Heart right ventricle (tissue), 16 donors: ENCODE results near the gene SFXN5. TPM values are rescaled to one million over a fixed set of nuclear protein-coding genes. Genes with fewer than 3 reads are reported as not detected.

Experiments
- ATAC-seq, 8 donors: fragments of 200-7000 bp; cut with Tn5 transposase; one replicate each; pipeline ENCODE4 v1.9.1; 2020; ENCODE audit warnings: mild to moderate bottlenecking in 8 of 8, moderate library complexity in 8 of 8, moderate number of reproducible peaks in 1 of 8
- DNase-seq, 2 donors: peaks; one replicate each; pipeline ENCODE4 v3.0.0-alpha.2; 2020
- H3K27ac ChIP-seq, 10 donors: fragments of 200-600 bp; sonication (generic) in 2 of 10; one replicate each; pipeline versions ENCODE4 v1.5.0 to v1.8.0; 2020 to 2022; ENCODE audit warnings: mild to moderate bottlenecking in 3 of 10
- H3K27me3 ChIP-seq, 7 donors: fragments of 200-600 bp; one replicate each; pipeline ENCODE4 v1.8.0; 2021 to 2022; ENCODE audit warnings: mild to moderate bottlenecking in 2 of 7
- H3K36me3 ChIP-seq, 9 donors: fragments of 200-600 bp; sonication (generic) in 1 of 9; one replicate each; pipeline versions ENCODE4 v1.5.0 to v1.8.0; 2020 to 2022; ENCODE audit warnings: mild to moderate bottlenecking in 2 of 9
- H3K4me1 ChIP-seq, 9 donors: fragments of 200-600 bp; sonication (generic) in 1 of 9; one replicate each; pipeline versions ENCODE4 v1.5.0 to v1.8.0; 2020 to 2022; ENCODE audit warnings: mild to moderate bottlenecking in 4 of 9
- H3K4me3 ChIP-seq, 10 donors: fragments of 200-600 bp; sonication (generic) in 2 of 10; one replicate each; pipeline versions ENCODE4 v1.5.0 to v1.8.0; 2020 to 2022; ENCODE audit warnings: mild to moderate bottlenecking in 7 of 10, moderate library complexity in 2 of 10
- H3K9me3 ChIP-seq, 11 donors: fragments of 200-600 bp in 10 of 11; sonication (generic) in 2 of 11; one replicate each; pipeline versions ENCODE4 v1.5.0 to v1.8.0; 2013 to 2022; ENCODE audit warnings: mild to moderate bottlenecking in 2 of 11, control low read depth in 1 of 11, moderate library complexity in 1 of 11
- CTCF ChIP-seq, 9 donors: fragments of 200-600 bp; sonication (generic) in 2 of 9; IDR thresholded peaks; one replicate each; pipeline versions ENCODE4 v1.5.0 to v1.8.0; 2021 to 2022; ENCODE audit warnings: antibody characterized with exemption in 9 of 9, mild to moderate bottlenecking in 5 of 9, moderate library complexity in 1 of 9
- WGBS, 2 donors: extraction: QIAGEN DNeasy Blood & Tissue Kit; methylation state at CpG; one replicate each; pipeline ENCODE4 v1.1.7; 2013; ENCODE audit warnings: inconsistent platforms in 1 of 2; 5-methylcytosine and 5-hydroxymethylcytosine counted together
- intact Hi-C, 10 donors: fragments of 100-400 bp; cut with DNase I; formaldehyde crosslinking; loops; one replicate each; pipeline versions ENCODE4 v1.11.1 to v1.14.2; 2022
- polyA plus RNA-seq, 2 donors: library from polyadenylated mRNA; stranded (reverse); fragments of 200-250 nt; gene quantifications; one replicate each; pipeline ENCODE4 v1.2.3, GENCODE V29; 2013
- total RNA-seq, 10 donors: library from RNA; stranded (reverse); fragmentation: NEBNext Ultra II Directional in 3 of 10; extraction: Animal tissue kit (Norgen Biotek cat#: 25700) in 3 of 10; gene quantifications; one replicate each; pipeline versions ENCODE4 v1.2.1 to v1.2.4, GENCODE V29; 2021 to 2023
- donor health status: Arrhythmogenic right ventricular cardiomyopathy.
- donor health status: ischemic (EF 13 %, LVEDD 7.1; RV severe dilation, severe dysfunction).
- donor health status: healthy with polysubstance abuse.
- donor health status: DM: no; HTN: yes; CAD: no.
- donor health status: DM: no; HTN: no; CAD: no.
- donor health status: ischemic (EF 25% LVEDD 6.9; RV normal size, moderate dysfunction).
- donor health status: ischemic (EF 25% LVEDD 5.7; RV mildly dilated, moderate dysfunction).
- donor health status: healthy.
- donor health status: DM: yes; HTN: yes; CAD: no.
- donor health status: Ischemic cardiomyopathy.
- donor health status: ischemic (EF 35%, LVEDD 5.7; RV mildly dilated, moderate dysfunction).
- donor health status: nonischemic (EF 11% LVEDD 7.7; RV severe dilation, severe dysfunction).
- donor health status: DM: yes; HTN: yes; CAD: no.
- donor health status: PGD.
- donor health status: ischemic (EF 29% LVEDD 5.4; RV normal size, mild dysfunction).
- donor health status: nonischemic (EF 23%, LVEDD 6.1; RV moderate dilation, normal function).

The SFXN5 gene
- total and polyA plus RNA-seq, 12 donors: 4.4 to 11.8 (median 9.7) TPM

DNA sequence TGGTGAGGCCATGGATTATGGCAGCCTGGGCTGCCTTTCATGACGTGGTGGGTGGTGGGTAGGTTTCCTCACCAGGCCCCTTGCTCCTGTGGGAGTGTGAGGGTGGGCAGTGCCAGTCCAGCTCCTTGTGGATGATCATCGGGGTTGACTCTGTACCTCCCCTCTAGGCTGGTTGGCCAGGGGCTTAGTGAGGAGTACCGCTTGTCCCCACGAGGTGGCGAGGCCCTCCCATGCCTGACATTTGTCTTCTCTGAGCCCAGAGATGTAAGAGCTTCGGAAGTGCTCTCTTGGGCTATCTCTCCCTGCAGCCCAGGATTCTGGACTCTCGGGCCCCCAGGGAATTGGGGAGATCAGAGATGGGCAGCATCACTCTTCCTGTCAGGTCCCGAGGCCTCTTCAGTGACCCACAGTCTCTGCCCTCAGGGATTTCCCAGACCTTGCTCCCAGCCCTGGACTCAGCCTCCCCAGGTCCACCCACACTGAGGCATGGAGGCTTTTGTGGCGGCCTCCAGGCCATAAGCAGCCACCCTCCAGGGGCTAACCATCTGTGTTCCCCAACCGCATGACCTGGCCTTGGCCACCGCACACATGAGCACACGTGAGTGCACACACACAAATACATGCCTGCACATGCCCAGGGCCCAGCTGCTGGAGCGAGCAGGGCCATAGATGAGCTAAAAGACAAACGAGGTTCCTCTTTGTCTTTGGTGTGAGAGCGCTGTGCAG lies 177.8 kb downstream of the SFXN5 start:
- Histone ChIP-seq H3K27ac (no peak overlapping the region), H3K9me3 (no peaks in the 10 kb centered on the region), H3K27me3 (peaks cover 0 to 44% (median 24%) of the 10 kb centered on the region in 7 donors), H3K36me3 (peaks cover 0 to 35% (median 0%) of the 10 kb centered on the region in 9 donors), H3K4me1 (peaks cover 5 to 42% (median 22%) of the 10 kb centered on the region in 9 donors), H3K4me3 (no peak overlapping the region)
- peak; percentile 54 to 87 (median 76) for ATAC-seq
- intact Hi-C loops: loop anchor here (2.0 to 10.0 kb wide), 11 partner anchors 79 to 284 kb away; partner anchors contain the start of gene SFXN5 (in 4 of the 10)
- peak; percentile 44 to 51 for DNase-seq
- TF ChIP-seq CTCF (IDR thresholded peaks at IDR 0.05): peak; percentile 34 to 72 (median 65)
- WGBS, 2 donors: 43 to 48% methylated on average over 15 of the region's 15 CpGs

GRCh38 chr2:72892506-72893173 lies 178.9 kb downstream of the SFXN5 start:
- peaks cover 12 to 53% (median 32%) of the 10 kb centered on the region in 9 donors for H3K4me1 ChIP-seq
- H3K27ac ChIP-seq: no peak overlapping the region
- peak; percentile 67 to 89 (median 78) for ATAC-seq
- intact Hi-C loops: loop anchor here (1.0 to 10.0 kb wide), 12 partner anchors 80 to 285 kb away; partner anchors contain the start of gene SFXN5 (in 4 of the 10)
- WGBS, 2 donors: 10 to 22% methylated on average over 11 of the region's 11 CpGs
- peaks cover 0 to 35% (median 0%) of the 10 kb centered on the region in 9 donors for H3K36me3 ChIP-seq
- no peak overlapping the region for H3K4me3 ChIP-seq
- peak; percentile 57 to 67 for DNase-seq
- H3K27me3 ChIP-seq: peaks cover 0 to 34% (median 19%) of the 10 kb centered on the region in 7 donors
- TF ChIP-seq CTCF (IDR thresholded peaks at IDR 0.05): peak; percentile 60 to 81 (median 76)
- no peaks in the 10 kb centered on the region for H3K9me3 ChIP-seq

Other genes starting within 250 kb of the SFXN5 start
- gene EXOC6B, start 245.7 kb downstream of the SFXN5 start, total RNA-seq: 100 to 1,000 TPM in 9 of 10 donors, 10 to 100 TPM in 1; 97.9 to 243 (median 158) TPM
- gene EXOC6B, start 245.7 kb downstream of the SFXN5 start, polyA plus RNA-seq: 10 to 100 TPM; 16.3 to 20.2 TPM
- 10 to 100 TPM; 31.4 to 55.4 (median 39.3) TPM for gene SPR, start 184.3 kb downstream of the SFXN5 start, total RNA-seq
- gene SPR, start 184.3 kb downstream of the SFXN5 start, polyA plus RNA-seq: 10 to 100 TPM; 24.0 to 44.2 TPM
- gene EMX1, start 154.2 kb downstream of the SFXN5 start, total RNA-seq: not detected
- under 1 TPM; 0.01 to 0.07 TPM for gene EMX1, start 154.2 kb downstream of the SFXN5 start, polyA plus RNA-seq
- 10 to 100 TPM; 16.3 to 30.4 (median 22.3) TPM for gene RAB11FIP5, start 41.2 kb upstream of the SFXN5 start, total RNA-seq
- 10 to 100 TPM in 1 of 2 donors, 1 to 10 TPM in 1; 6.8 to 25.2 TPM for gene RAB11FIP5, start 41.2 kb upstream of the SFXN5 start, polyA plus RNA-seq
- not detected for gene NOTO, start 130.9 kb upstream of the SFXN5 start, total RNA-seq
- not detected for gene NOTO, start 130.9 kb upstream of the SFXN5 start, polyA plus RNA-seq
- 10 to 100 TPM; 13.3 to 22.7 (median 17.5) TPM for gene SMYD5, start 142.5 kb upstream of the SFXN5 start, total RNA-seq
- 10 to 100 TPM; 17.0 to 17.9 TPM for gene SMYD5, start 142.5 kb upstream of the SFXN5 start, polyA plus RNA-seq
- 10 to 100 TPM; 61.2 to 96.5 (median 76.6) TPM for gene PRADC1, start 161.5 kb upstream of the SFXN5 start, total RNA-seq
- gene PRADC1, start 161.5 kb upstream of the SFXN5 start, polyA plus RNA-seq: 100 to 1,000 TPM; 109 to 221 TPM
- 100 to 1,000 TPM; 162 to 213 (median 177) TPM for gene CCT7, start 162.6 kb upstream of the SFXN5 start, total RNA-seq
- 100 to 1,000 TPM; 209 to 332 TPM for gene CCT7, start 162.6 kb upstream of the SFXN5 start, polyA plus RNA-seq
- gene FBXO41, start 212.8 kb upstream of the SFXN5 start, total RNA-seq: 1 to 10 TPM in 3 of 10 donors, under 1 TPM in 7; 0.57 to 1.8 (median 0.80) TPM
- gene FBXO41, start 212.8 kb upstream of the SFXN5 start, polyA plus RNA-seq: under 1 TPM; 0.12 to 0.51 TPM
- under 1 TPM in 1 of 10 donors, not detected in 9; 0.36 TPM for gene EGR4, start 221.8 kb upstream of the SFXN5 start, total RNA-seq
- gene EGR4, start 221.8 kb upstream of the SFXN5 start, polyA plus RNA-seq: not detected